ENCODE measurements around the gene AHDC1.
A peak's percentile ranks its signal among the peaks of the same experiment; 100 is the strongest.
"Not testable (repeated sequence)": the region's sequence is repeated elsewhere in the genome, so short reads cannot be mapped to it uniquely, and the experiment has no call there.

AHDC1 gene

DNA sequence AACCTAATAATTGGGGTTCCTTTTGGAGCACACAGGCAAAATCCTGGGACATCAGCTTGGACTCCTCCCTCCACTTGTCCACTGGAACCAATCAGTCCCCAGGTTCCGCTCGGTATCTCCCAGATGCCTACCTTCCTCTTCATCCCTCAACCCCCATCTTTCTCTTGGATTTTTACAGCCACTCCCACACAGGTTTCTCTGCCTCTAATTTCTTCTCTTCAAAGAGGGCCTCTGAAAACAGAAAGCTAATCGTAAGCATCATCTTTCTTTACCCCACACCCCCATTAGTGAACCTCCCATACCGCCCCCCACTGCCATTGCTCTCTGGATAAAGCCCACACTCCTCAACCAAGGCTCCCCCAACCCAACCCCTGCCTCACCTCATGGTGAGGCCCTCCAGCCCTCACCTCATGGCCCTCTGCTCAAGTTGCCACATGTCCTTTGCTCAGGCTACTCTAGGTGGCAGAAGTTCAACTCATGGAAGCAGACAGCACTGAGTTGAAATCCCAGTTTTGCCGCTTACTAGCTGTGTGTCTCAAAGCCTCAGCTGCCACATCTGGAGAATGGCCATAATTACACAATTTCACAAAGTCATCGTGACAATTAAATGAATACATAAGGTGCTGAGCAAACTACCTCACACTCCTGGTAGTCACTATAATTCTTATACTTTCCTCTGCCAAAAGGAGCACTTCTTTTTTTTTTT lies 95.8 kb downstream of the AHDC1 start:
- no peak for TF ChIP-seq CTCF (conservative IDR thresholded peaks at IDR 0.05; ENCODE audit: control insufficient read depth, insufficient read depth, low read depth, low read length)
- DNase-seq (ENCODE audit: low read depth): no peak
- no peak overlapping the region for H3K4me3 ChIP-seq (ENCODE audit: control insufficient read depth, low read depth, low read length)

GRCh38 chr1:27506703-27507102 lies 97.2 kb downstream of the AHDC1 start:
- no peak for DNase-seq (ENCODE audit: low read depth)
- H3K4me3 ChIP-seq (ENCODE audit: control insufficient read depth, low read depth, low read length): no peak overlapping the region
- TF ChIP-seq CTCF (conservative IDR thresholded peaks at IDR 0.05; ENCODE audit: control insufficient read depth, insufficient read depth, low read depth, low read length): no peak

DNA sequence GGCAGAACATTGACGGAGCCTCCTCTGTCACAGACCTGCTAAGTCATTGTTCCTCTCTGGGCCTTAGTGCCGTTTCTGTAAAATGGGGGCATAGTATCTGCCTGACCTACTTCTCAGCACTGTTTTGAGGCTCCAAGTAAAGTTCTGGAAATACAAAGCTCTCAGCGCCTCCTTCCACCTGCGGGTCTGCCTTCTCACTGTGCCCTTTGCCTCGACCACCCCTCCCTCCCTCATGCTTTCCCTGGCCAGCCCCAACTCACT lies 98.6 kb downstream of the AHDC1 start:
- TF ChIP-seq CTCF (conservative IDR thresholded peaks at IDR 0.05; ENCODE audit: control insufficient read depth, insufficient read depth, low read depth, low read length): no peak

DNA sequence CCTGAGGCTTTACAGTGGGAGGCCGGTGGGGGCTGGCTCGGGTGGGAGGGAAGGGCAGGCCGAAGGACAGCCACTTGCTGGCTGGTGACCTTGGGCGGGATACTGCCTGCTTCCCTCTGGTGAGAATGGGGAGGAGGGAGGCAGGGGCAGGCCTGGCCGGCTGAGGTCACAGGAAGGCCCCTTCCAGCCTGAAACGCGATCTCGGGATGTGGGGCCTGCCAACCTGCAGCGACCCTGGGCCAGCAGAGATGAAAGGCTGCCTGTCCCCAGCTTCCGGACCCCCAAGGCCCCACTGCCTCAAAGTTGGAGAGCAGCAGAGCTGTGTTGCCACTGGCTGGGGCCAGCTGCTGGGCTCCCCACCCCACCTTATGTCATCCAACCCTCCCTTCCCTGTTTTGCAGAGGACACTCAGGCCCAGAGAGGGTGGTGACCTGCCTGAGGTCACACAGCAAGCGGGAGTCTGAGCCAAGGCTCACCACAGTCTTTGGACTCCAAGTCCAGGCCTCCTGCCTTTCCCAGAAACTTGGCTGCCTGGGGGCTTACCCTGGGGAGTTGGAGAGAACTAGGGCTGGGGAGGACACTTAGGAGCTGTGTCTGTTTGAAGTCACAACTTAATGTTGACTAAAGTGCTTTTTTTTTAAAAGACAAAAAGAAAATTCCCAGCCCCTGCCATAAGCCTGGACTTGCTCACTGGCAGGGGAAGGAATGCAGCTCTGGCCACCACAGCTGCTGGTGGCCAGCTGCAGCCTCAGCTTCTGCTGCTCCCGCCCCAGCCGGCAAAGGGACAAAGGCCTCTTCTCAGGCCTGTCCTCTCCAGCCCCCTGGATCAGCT lies 99.1 kb downstream of the AHDC1 start:
- H3K4me3 ChIP-seq (ENCODE audit: control insufficient read depth, low read depth, low read length): no peak overlapping the region
- peak; percentile 45 for DNase-seq (ENCODE audit: low read depth)
- no peak for TF ChIP-seq CTCF (conservative IDR thresholded peaks at IDR 0.05; ENCODE audit: control insufficient read depth, insufficient read depth, low read depth, low read length)

More for the DNA sequence above, 98.6 kb downstream of the AHDC1 start:
- no peak for DNase-seq (ENCODE audit: low read depth)
- no peak overlapping the region for H3K4me3 ChIP-seq (ENCODE audit: control insufficient read depth, low read depth, low read length)

- no peak for TF ChIP-seq CTCF (conservative IDR thresholded peaks at IDR 0.05; ENCODE audit: control insufficient read depth, insufficient read depth, low read depth, low read length)
- H3K4me3 ChIP-seq (ENCODE audit: control insufficient read depth, low read depth, low read length): no peak overlapping the region
These were observed 99.9 kb downstream of the AHDC1 start for GRCh38 chr1:27503844-27504587.

GRCh38 chr1:27503033-27503432 lies 100.9 kb downstream of the AHDC1 start:
- no peak for TF ChIP-seq CTCF (conservative IDR thresholded peaks at IDR 0.05; ENCODE audit: control insufficient read depth, insufficient read depth, low read depth, low read length)
- DNase-seq (ENCODE audit: low read depth): no peak
- H3K4me3 ChIP-seq (ENCODE audit: control insufficient read depth, low read depth, low read length): no peak overlapping the region

More at GRCh38 chr1:27503844-27504587, 99.9 kb downstream of the AHDC1 start:
- DNase-seq (ENCODE audit: low read depth): peak; percentile 61

- H3K4me3 ChIP-seq (ENCODE audit: control insufficient read depth, low read depth, low read length); DNase-seq (ENCODE audit: low read depth): not testable (repeated sequence)
These were observed 102.8 kb downstream of the AHDC1 start for GRCh38 chr1:27501159-27501558.
